ENCODE measurements around the gene MUC6. TPM values are rescaled to one million over a fixed set of nuclear protein-coding genes. Genes with fewer than 3 reads are reported as not detected.
"Not testable (repeated sequence)": the region's sequence is repeated elsewhere in the genome, so short reads cannot be mapped to it uniquely, and the experiment has no call there.

Gene MUC6
- total RNA-seq, 2 experiments from 2014 or later, result not detected

DNA sequence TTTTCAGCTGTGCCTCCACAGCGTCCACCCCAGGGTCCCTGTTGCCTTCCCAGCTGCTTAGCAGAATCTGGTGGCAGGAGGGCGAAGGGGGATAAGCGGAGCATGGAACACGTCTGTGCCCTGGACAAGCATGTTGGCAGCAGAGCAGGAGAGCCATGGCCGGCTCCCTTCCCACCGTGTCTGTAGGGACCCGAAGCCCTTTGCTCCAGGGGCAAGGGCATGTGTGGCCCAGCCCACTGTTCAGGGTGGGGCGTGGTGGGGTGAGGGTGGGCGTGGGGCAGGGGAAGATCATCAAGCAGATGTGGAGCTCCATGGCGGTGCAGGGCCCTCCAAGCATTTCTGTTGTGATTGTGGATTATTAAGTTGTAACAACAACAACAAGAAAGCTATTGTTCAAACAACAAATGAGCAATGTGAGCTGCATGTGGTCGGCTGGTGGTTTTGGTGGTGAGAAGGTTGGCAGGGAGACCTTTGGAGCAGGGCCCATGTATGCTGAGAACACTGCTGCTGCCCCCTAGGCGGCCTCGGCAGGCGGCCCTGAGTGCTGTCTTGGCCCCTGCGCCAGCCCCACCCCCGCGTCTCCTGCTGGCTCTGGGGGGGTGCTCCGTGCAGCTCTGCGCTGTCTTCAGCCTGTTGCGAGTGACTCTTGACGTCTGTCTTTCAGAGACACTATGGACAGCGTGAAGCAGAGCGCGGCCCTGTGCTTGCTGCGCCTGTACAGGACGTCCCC lies 59.9 kb downstream of the MUC6 start:
- Mint-ChIP-seq H3K27me3 (no peaks in the 10 kb centered on the region), H3K4me3 (no peak overlapping the region), H3K4me1 (peaks cover 21% of the 10 kb centered on the region), H3K9me3 (no peaks in the 10 kb centered on the region), H3K36me3 (ENCODE audit: low read depth) (peaks cover 31% of the 10 kb centered on the region), H3K27ac (no peak overlapping the region)
- peak; percentile 35 for DNase-seq
- CTCF ChIA-PET, result no interaction called here
- POLR2A ChIA-PET, result interaction anchor here (0.6 kb wide), 1 partner anchor 286 kb away, joined by 3 read pairs; no protein-coding TSS in a partner anchor

- no peak overlapping the region for H3K27ac Mint-ChIP-seq
- H3K36me3 Mint-ChIP-seq (ENCODE audit: low read depth), result peaks cover 29% of the 10 kb centered on the region
- no peaks in the 10 kb centered on the region for H3K27me3 Mint-ChIP-seq
- ChIA-PET CTCF (no interaction called here), POLR2A (no interaction called here)
- H3K4me1 Mint-ChIP-seq, result peaks cover 26% of the 10 kb centered on the region
- no peak overlapping the region for H3K4me3 Mint-ChIP-seq
- peak; percentile 19 for DNase-seq
- H3K9me3 Mint-ChIP-seq, result no peaks in the 10 kb centered on the region
Observed at GRCh38 chr11:975827-976226, 60.7 kb downstream of the MUC6 start.

- H3K27me3 Mint-ChIP-seq, POLR2A ChIA-PET: not testable (repeated sequence)
Observed at GRCh38 chr11:975376-975775, 61.1 kb downstream of the MUC6 start.

DNA sequence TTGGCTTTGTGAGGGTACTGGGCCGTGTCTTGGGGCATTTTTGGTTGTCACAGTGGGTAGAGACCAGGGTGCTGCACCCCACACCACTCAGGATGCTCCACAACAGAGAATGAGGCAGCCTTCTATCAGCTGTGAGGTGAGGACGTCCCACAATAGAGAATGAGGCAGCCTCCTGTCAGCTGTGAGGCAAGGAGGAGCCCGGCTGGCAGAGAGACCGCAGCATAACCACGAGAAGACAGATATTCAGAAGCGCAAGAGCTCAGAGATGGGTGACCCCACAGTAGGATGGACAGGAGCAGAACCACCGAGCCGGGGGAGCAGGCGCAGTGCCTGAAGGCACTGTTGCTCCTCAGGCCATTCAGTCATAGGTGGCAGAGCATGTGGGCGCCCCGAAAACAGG lies 63.3 kb downstream of the MUC6 start:
- CTCF ChIA-PET, result interaction anchor here (1.3 to 1.6 kb wide), 2 partner anchors 11 to 48 kb away, joined by 3 read pairs; partner anchors contain the start of gene AP2A2
- POLR2A ChIA-PET, result no interaction called here
- Mint-ChIP-seq H3K9me3 (no peaks in the 10 kb centered on the region), H3K4me1 (peaks cover 41% of the 10 kb centered on the region), H3K36me3 (ENCODE audit: low read depth) (peaks cover 21% of the 10 kb centered on the region), H3K27me3 (no peaks in the 10 kb centered on the region), H3K27ac (no peak overlapping the region), H3K4me3 (no peak overlapping the region)
- DNase-seq, result no peak

More at GRCh38 chr11:975376-975775, 61.1 kb downstream of the MUC6 start:
- Mint-ChIP-seq H3K36me3 (ENCODE audit: low read depth) (peaks cover 27% of the 10 kb centered on the region), H3K4me1 (peaks cover 31% of the 10 kb centered on the region)
- H3K27ac Mint-ChIP-seq, CTCF ChIA-PET, DNase-seq, H3K4me3 Mint-ChIP-seq, H3K9me3 Mint-ChIP-seq: not testable (repeated sequence)

DNA sequence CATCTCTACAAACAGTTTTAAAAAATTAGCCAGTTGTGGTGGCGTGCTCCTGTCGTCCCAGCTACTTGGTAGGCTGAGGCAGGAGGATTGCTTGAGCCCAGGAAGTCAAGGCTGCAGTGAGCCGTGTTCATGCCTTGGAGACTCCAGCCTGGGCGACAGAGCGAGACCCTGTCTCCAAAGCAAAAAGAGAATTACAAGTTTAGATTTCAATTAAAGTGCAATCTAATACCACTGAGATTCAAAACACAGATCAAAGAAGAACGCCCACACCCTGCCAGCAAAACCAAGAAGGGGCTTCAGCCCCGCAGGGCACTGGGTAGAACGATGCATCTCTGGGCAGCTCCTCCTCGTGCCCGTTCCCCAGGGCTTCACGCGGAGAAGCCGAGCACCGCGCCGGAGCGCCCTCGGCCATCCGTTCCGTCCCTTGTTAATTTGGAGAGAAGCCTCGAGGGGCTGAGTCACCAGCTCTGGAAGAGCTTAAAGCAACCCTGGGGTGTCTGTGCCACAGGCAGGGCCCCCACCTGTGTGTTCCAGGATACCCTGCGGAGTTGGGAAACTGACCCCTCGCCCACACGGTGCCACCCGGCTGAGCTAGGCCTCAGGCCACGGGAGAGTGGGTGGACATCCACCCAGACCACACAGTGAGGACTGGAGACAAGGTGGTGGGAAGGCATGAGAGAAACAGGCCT lies 63.9 kb downstream of the MUC6 start:
- Mint-ChIP-seq H3K27me3 (no peaks in the 10 kb centered on the region), H3K4me1 (peaks cover 41% of the 10 kb centered on the region), H3K27ac (no peak overlapping the region), H3K4me3 (no peak overlapping the region), H3K36me3 (ENCODE audit: low read depth) (peaks cover 21% of the 10 kb centered on the region), H3K9me3 (no peaks in the 10 kb centered on the region)
- ChIA-PET POLR2A (no interaction called here), CTCF (interaction anchor here (1.3 to 1.6 kb wide), 2 partner anchors 11 to 47 kb away, joined by 3 read pairs; partner anchors contain the start of gene AP2A2)
- no peak for DNase-seq

- DNase-seq, result no peak
- ChIA-PET POLR2A (no interaction called here), CTCF (interaction anchor here (1.6 kb wide), 1 partner anchor 12 kb away, joined by 3 read pairs; no protein-coding TSS in a partner anchor)
- Mint-ChIP-seq H3K4me1 (peaks cover 36% of the 10 kb centered on the region), H3K4me3 (no peak overlapping the region), H3K27ac (no peak overlapping the region), H3K36me3 (ENCODE audit: low read depth) (peaks cover 21% of the 10 kb centered on the region), H3K9me3 (no peaks in the 10 kb centered on the region), H3K27me3 (no peaks in the 10 kb centered on the region)
Observed at GRCh38 chr11:971731-972365, 64.7 kb downstream of the MUC6 start.

DNA sequence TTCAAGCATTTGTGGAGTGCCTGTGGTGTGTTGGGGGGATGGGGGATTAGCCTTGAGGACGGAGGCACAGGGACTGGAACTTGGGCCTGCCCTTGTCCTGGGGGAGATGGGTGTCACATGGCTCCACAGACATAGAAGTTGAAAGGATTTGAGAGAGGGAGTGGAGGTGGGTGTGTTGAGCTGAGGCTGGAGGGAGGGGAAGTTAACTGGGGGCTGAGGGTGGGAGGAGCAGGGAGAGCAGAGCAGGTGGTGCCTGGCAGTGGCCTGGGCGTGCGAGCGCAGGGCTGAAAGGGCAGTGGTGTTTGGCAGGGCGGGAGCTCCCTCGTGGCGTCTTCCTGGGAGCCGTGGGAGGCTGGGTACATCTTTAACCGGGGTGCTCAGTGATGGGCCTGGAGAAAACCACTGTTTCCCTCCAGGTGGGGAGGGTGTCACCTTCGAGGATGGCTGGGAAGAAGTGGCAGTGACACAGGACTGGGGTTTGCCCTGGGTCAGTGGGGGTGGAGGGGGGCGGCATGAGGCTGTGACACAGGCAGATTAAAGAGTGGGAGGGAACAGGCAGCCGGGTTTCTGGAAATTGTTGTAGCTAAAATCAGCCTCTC lies 65.3 kb downstream of the MUC6 start:
- H3K4me1 Mint-ChIP-seq, result peaks cover 32% of the 10 kb centered on the region
- no peaks in the 10 kb centered on the region for H3K9me3 Mint-ChIP-seq
- POLR2A ChIA-PET, result no interaction called here
- no peak overlapping the region for H3K4me3 Mint-ChIP-seq
- CTCF ChIA-PET, result no interaction called here
- H3K27me3 Mint-ChIP-seq, result no peaks in the 10 kb centered on the region
- peak overlapping the region; percentile 57 for H3K27ac Mint-ChIP-seq
- no peak for DNase-seq
- peaks cover 22% of the 10 kb centered on the region for H3K36me3 Mint-ChIP-seq (ENCODE audit: low read depth)

- peaks cover 22% of the 10 kb centered on the region for H3K36me3 Mint-ChIP-seq (ENCODE audit: low read depth)
- no peak for DNase-seq
- POLR2A ChIA-PET, result no interaction called here
- CTCF ChIA-PET, result no interaction called here
- H3K4me3 Mint-ChIP-seq, result no peak overlapping the region
- H3K27ac Mint-ChIP-seq, result no peak overlapping the region
- peaks cover 25% of the 10 kb centered on the region for H3K4me1 Mint-ChIP-seq
- H3K9me3 Mint-ChIP-seq, result no peaks in the 10 kb centered on the region
- H3K27me3 Mint-ChIP-seq, result no peaks in the 10 kb centered on the region
Observed at GRCh38 chr11:970319-970871, 66.1 kb downstream of the MUC6 start.

- Mint-ChIP-seq H3K27ac (no peak overlapping the region), H3K36me3 (ENCODE audit: low read depth) (peaks cover 22% of the 10 kb centered on the region), H3K9me3 (no peaks in the 10 kb centered on the region), H3K4me1 (peaks cover 25% of the 10 kb centered on the region), H3K27me3 (no peaks in the 10 kb centered on the region), H3K4me3 (no peak overlapping the region)
- POLR2A ChIA-PET, result no interaction called here
- DNase-seq, result no peak
- CTCF ChIA-PET, result no interaction called here
Observed at GRCh38 chr11:969651-970205, 66.8 kb downstream of the MUC6 start.

- no peak for DNase-seq
- Mint-ChIP-seq H3K9me3 (peaks cover 8% of the 10 kb centered on the region), H3K27ac (no peak overlapping the region), H3K4me1 (peaks cover 25% of the 10 kb centered on the region), H3K36me3 (ENCODE audit: low read depth) (peaks cover 30% of the 10 kb centered on the region), H3K4me3 (no peak overlapping the region), H3K27me3 (no peaks in the 10 kb centered on the region)
- POLR2A ChIA-PET, result no interaction called here
- CTCF ChIA-PET, result interaction anchor here (1.4 kb wide), 1 partner anchor 25 kb away, joined by 4 read pairs; no protein-coding TSS in a partner anchor
Observed at GRCh38 chr11:968822-969221, 67.7 kb downstream of the MUC6 start.

DNA sequence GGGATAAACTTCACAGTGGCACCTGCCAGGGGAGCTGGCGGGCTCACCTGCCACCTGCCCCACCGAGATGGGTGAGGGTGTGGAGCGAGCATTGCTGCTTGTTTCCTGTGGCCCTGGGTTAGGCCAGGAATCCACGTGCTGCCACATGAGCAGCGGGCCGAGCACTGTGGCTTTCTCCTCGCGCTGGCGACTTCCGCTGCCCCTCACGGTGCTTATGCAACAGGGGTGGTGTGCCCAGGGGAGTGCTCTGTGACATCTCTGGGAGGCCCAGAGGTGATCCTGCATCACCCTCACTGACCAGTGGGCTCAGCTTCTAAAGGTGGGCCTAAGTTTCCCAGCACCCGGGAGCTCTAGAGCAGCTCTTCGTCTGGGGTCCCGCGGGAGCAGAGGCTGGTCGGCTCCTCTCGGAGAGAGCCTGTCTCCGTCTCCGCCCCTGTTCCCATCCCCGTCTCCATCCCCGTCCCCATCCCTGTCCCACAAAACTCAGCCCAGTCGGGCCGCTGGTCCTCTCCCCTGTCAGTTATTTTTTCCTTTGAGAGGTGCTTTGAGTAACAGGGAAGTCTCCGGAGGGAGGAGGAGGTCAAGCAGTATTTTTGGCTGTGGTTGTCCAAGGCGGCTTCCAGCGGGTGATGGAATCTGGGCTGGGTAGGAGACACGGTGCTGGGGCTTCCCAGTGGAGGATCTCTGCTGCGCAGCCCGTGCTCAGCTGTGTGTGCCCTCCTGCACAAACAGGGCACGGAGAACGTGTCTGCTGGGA lies 68.3 kb downstream of the MUC6 start:
- no peak overlapping the region for H3K4me3 Mint-ChIP-seq
- H3K4me1 Mint-ChIP-seq, result peaks cover 25% of the 10 kb centered on the region
- POLR2A ChIA-PET, result no interaction called here
- peaks cover 8% of the 10 kb centered on the region for H3K9me3 Mint-ChIP-seq
- CTCF ChIA-PET, result interaction anchor here (1.4 kb wide), 1 partner anchor 24 kb away, joined by 4 read pairs; no protein-coding TSS in a partner anchor
- no peak overlapping the region for H3K27ac Mint-ChIP-seq
- no peak for DNase-seq
- peaks cover 31% of the 10 kb centered on the region for H3K36me3 Mint-ChIP-seq (ENCODE audit: low read depth)
- no peaks in the 10 kb centered on the region for H3K27me3 Mint-ChIP-seq

DNA sequence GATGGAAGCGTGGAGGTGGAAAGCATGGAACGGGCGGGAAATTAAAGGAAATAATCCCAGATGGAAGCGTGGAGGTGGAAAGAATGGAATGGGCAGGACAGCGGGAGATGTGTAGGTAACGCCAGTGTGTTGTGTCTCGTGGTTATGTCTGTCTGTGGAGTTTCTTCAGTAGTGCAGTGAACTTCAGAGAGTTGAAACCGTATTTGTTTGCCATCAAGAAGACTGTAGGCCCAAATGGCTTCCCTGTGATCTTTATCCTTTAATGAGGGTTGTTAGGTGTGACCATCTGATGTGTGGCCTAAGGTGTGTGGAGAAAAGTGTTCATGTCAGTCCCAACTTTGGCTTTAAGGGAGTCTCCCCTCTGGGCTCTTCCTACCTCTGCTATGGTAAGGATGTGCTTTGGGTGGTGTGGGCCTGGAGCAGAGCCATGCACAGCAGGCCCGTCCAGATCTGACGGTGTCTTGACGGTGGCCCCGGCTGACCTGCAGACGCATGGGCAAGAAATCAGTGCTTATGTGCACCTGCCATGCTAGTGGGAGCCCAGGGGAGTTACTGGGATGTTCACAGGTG lies 71.2 kb downstream of the MUC6 start:
- no peak overlapping the region for H3K27ac Mint-ChIP-seq
- peaks cover 16% of the 10 kb centered on the region for H3K4me1 Mint-ChIP-seq
- peaks cover 27% of the 10 kb centered on the region for H3K36me3 Mint-ChIP-seq (ENCODE audit: low read depth)
- CTCF ChIA-PET, result no interaction called here
- no peak overlapping the region for H3K4me3 Mint-ChIP-seq
- POLR2A ChIA-PET, result no interaction called here
- DNase-seq, result no peak
- H3K9me3 Mint-ChIP-seq, result peaks cover 8% of the 10 kb centered on the region
- no peaks in the 10 kb centered on the region for H3K27me3 Mint-ChIP-seq

All from activated CD4-positive, alpha-beta T cell treated with anti-CD3 and anti-CD28 coated beads, Interleukin-2, amount 10 ng/mL, durations not matched to agents 7 days and 5 days (primary cell).